Common myeloid progenitor, CD34-positive (primary cell): ENCODE data around the gene PMEPA1.

Source experiments
- CTCF ChIA-PET: fragments of 350-600 bp; sonication (Branson Sonifier 250); formaldehyde crosslinking; loops from one replicate; lab custom pipeline; 2021; ENCODE audit warnings: antibody characterized with exemption; lab: Charles Lee
- POLR2A ChIA-PET: fragments of 350-600 bp; sonication (Branson Sonifier 250); formaldehyde crosslinking; loops from one replicate; lab custom pipeline; 2021; ENCODE audit warnings: antibody characterized with exemption; lab: Charles Lee
- DNase-seq, 3 donors: peaks; one replicate each; pipeline versions ENCODE4 v3.0.0 to v3.0.0-alpha.2; 2013
- H3K27ac ChIP-seq, 2 experiments: 1 replicate in 1 of 2; 2 replicates in 1 of 2; pipeline ENCODE4 v1.7.0; 2013; ENCODE audit warnings: inconsistent platforms in 2 of 2, low read length in 2 of 2, mild to moderate bottlenecking in 2 of 2, low read depth in 1 of 2, moderate library complexity in 1 of 2; ENCODE audit not compliant: severe bottlenecking in 2 of 2, insufficient read depth in 1 of 2, poor library complexity in 1 of 2
- H3K27me3 ChIP-seq, 5 experiments: replicated peaks in 2 of 5; 1 replicate in 3 of 5; 2 replicates in 2 of 5; pipeline versions ENCODE4 v1.6.1 to v1.7.0; 2013; ENCODE audit warnings: low read length in 4 of 5, mild to moderate bottlenecking in 2 of 5, moderate library complexity in 2 of 5, inconsistent platforms in 1 of 5; ENCODE audit not compliant: insufficient read depth in 5 of 5, control insufficient read depth in 4 of 5
- H3K36me3 ChIP-seq, 4 experiments: 1 replicate in 2 of 4; 2 replicates in 2 of 4; pipeline versions ENCODE4 v1.6.1 to v1.7.0; 2013; ENCODE audit warnings: low read length in 3 of 4, control low read depth in 1 of 4, mild to moderate bottlenecking in 1 of 4; ENCODE audit not compliant: control insufficient read depth in 4 of 4, insufficient read depth in 4 of 4
- H3K4me1 ChIP-seq, 4 experiments: 1 replicate in 3 of 4; 2 replicates in 1 of 4; pipeline versions ENCODE4 v1.6.1 to v1.7.1; 2013; ENCODE audit warnings: low read length in 3 of 4, mild to moderate bottlenecking in 3 of 4, control low read depth in 1 of 4, inconsistent platforms in 1 of 4, moderate library complexity in 1 of 4; ENCODE audit not compliant: control insufficient read depth in 4 of 4, insufficient read depth in 4 of 4; ENCODE audit errors: control extremely low read depth in 1 of 4
- H3K4me3 ChIP-seq, 7 experiments: 1 replicate in 4 of 7; 2 replicates in 3 of 7; pipeline versions ENCODE4 v1.5.1 to v1.7.0; 2013; ENCODE audit warnings: mild to moderate bottlenecking in 7 of 7, low read length in 6 of 7, moderate library complexity in 6 of 7, inconsistent platforms in 2 of 7, low read depth in 2 of 7, control low read depth in 1 of 7; ENCODE audit not compliant: insufficient read depth in 4 of 7, control insufficient read depth in 1 of 7; ENCODE audit errors: extremely low read depth in 1 of 7
- H3K9me3 ChIP-seq, 5 experiments: 1 replicate in 4 of 5; 2 replicates in 1 of 5; pipeline versions ENCODE4 v1.6.1 to v1.7.1; 2013; ENCODE audit warnings: low read length in 4 of 5, mild to moderate bottlenecking in 2 of 5, inconsistent platforms in 1 of 5, low read depth in 1 of 5, moderate library complexity in 1 of 5; ENCODE audit not compliant: control insufficient read depth in 4 of 5, insufficient read depth in 2 of 5; ENCODE audit errors: control extremely low read depth in 1 of 5
- WGBS: methylation state at CpG from one replicate; pipeline ENCODE4 v1.1.5; 2013; ENCODE audit not compliant: insufficient coverage; 5-methylcytosine and 5-hydroxymethylcytosine counted together

Gene PMEPA1

GRCh38 chr20:57605045-57605444 is 104.8 kb downstream of the PMEPA1 start:
- no peak overlapping the region for H3K27ac ChIP-seq
- no peak overlapping the region for H3K4me3 ChIP-seq
- H3K36me3 ChIP-seq: no peaks in the 10 kb centered on the region
- WGBS: 14% methylated on average over 3 of the region's 5 CpGs
- DNase-seq: peak; percentile 53 to 78 (median 59)
- CTCF ChIA-PET: interaction anchor here (0.6 to 2.9 kb wide), 3 partner anchors 9 to 296 kb away, joined by 3 to 13 read pairs (median 4); no protein-coding TSS in a partner anchor
- H3K4me1 ChIP-seq: peaks cover 0 to 15% (median 2%) of the 10 kb centered on the region in 4 experiments
- H3K9me3 ChIP-seq: no peaks in the 10 kb centered on the region
- H3K27me3 ChIP-seq: peaks cover 0 to 10% (median 0%) of the 10 kb centered on the region in 5 experiments
- POLR2A ChIA-PET: no interaction called here

- H3K27ac ChIP-seq: no peak overlapping the region
- H3K4me1 ChIP-seq: peaks cover 0 to 15% (median 2%) of the 10 kb centered on the region in 4 experiments
- H3K36me3 ChIP-seq: no peaks in the 10 kb centered on the region
- peaks cover 0 to 12% (median 0%) of the 10 kb centered on the region in 5 experiments for H3K27me3 ChIP-seq
- over 99% methylated on average over 10 of the region's 10 CpGs for WGBS
- CTCF ChIA-PET: interaction anchor here (1.8 to 3.2 kb wide), 2 partner anchors 20 to 51 kb away, joined by 6 to 11 read pairs; no protein-coding TSS in a partner anchor
- no peak overlapping the region for H3K4me3 ChIP-seq
- DNase-seq: no peak
- H3K9me3 ChIP-seq: no peaks in the 10 kb centered on the region
- POLR2A ChIA-PET: no interaction called here
Measured at GRCh38 chr20:57603120-57603519, 106.7 kb downstream of the PMEPA1 start.

GRCh38 chr20:57601737-57602136 is 108.1 kb downstream of the PMEPA1 start:
- POLR2A ChIA-PET: no interaction called here
- H3K27me3 ChIP-seq: peaks cover 0 to 9% (median 0%) of the 10 kb centered on the region in 5 experiments

GRCh38 chr20:57601211-57601570 is 108.6 kb downstream of the PMEPA1 start:
- Histone ChIP-seq H3K27ac (no peak overlapping the region), H3K4me3 (no peak overlapping the region), H3K27me3 (peaks cover 0 to 9% (median 0%) of the 10 kb centered on the region in 5 experiments), H3K36me3 (no peaks in the 10 kb centered on the region), H3K4me1 (peaks cover 0 to 18% (median 2%) of the 10 kb centered on the region in 4 experiments), H3K9me3 (no peaks in the 10 kb centered on the region)
- 92% methylated on average over 2 of the region's 2 CpGs for WGBS
- DNase-seq: no peak
- CTCF ChIA-PET: interaction anchor here (0.6 to 3.2 kb wide), 8 partner anchors 13 to 608 kb away, joined by 3 to 11 read pairs (median 4); no protein-coding TSS in a partner anchor
- POLR2A ChIA-PET: interaction anchor here (0.6 kb wide), 1 partner anchor 17 kb away, joined by 3 read pairs; no protein-coding TSS in a partner anchor

More at GRCh38 chr20:57601737-57602136, 108.1 kb downstream of the PMEPA1 start:
- Histone ChIP-seq H3K9me3 (no peaks in the 10 kb centered on the region), H3K4me1 (peaks cover 0 to 18% (median 2%) of the 10 kb centered on the region in 4 experiments), H3K36me3 (no peaks in the 10 kb centered on the region), H3K4me3 (no peak overlapping the region), H3K27ac (no peak overlapping the region)
- no peak for DNase-seq
- 81% methylated on average over 4 of the region's 5 CpGs for WGBS
- CTCF ChIA-PET: interaction anchor here (0.6 to 3.2 kb wide), 8 partner anchors 9 to 608 kb away, joined by 3 to 11 read pairs (median 5); no protein-coding TSS in a partner anchor

- POLR2A ChIA-PET: interaction anchor here (0.6 kb wide), 1 partner anchor 17 kb away, joined by 3 read pairs; no protein-coding TSS in a partner anchor
- H3K4me1 ChIP-seq: peaks cover 0 to 15% (median 2%) of the 10 kb centered on the region in 4 experiments
- WGBS: 97% methylated on average over 8 of the region's 13 CpGs
- no peak for DNase-seq
- no peak overlapping the region for H3K4me3 ChIP-seq
- peaks cover 0 to 9% (median 0%) of the 10 kb centered on the region in 5 experiments for H3K27me3 ChIP-seq
- no peaks in the 10 kb centered on the region for H3K9me3 ChIP-seq
- CTCF ChIA-PET: interaction anchor here (0.5 to 3.2 kb wide), 8 partner anchors 10 to 1023 kb away, joined by 3 to 11 read pairs (median 4); no protein-coding TSS in a partner anchor
- no peaks in the 10 kb centered on the region for H3K36me3 ChIP-seq
- no peak overlapping the region for H3K27ac ChIP-seq
Measured at GRCh38 chr20:57600320-57601210, 109.2 kb downstream of the PMEPA1 start.

GRCh38 chr20:57598491-57598890 is 111.3 kb downstream of the PMEPA1 start:
- H3K4me1 ChIP-seq: peaks cover 0 to 4% (median 0%) of the 10 kb centered on the region in 4 experiments
- no peak overlapping the region for H3K4me3 ChIP-seq
- CTCF ChIA-PET: interaction anchor here (0.8 to 4.6 kb wide), 14 partner anchors 9 to 613 kb away, joined by 3 to 28 read pairs (median 5); no protein-coding TSS in a partner anchor
- 95% methylated on average over 5 of the region's 5 CpGs for WGBS
- POLR2A ChIA-PET: no interaction called here
- H3K27ac ChIP-seq: no peak overlapping the region
- H3K36me3 ChIP-seq: no peaks in the 10 kb centered on the region
- no peaks in the 10 kb centered on the region for H3K9me3 ChIP-seq
- no peak for DNase-seq
- H3K27me3 ChIP-seq: peaks cover 0 to 8% (median 0%) of the 10 kb centered on the region in 5 experiments
